Jurkat, Clone E6-1 (cell line): ENCODE measurements around the gene MFF.
"Not testable (repeated sequence)": the region's sequence is repeated elsewhere in the genome, so short reads cannot be mapped to it uniquely, and the experiment has no call there.

Experiments used
- DNase-seq: peaks from one replicate; pipeline ENCODE4 v3.0.0-alpha.2; 2011; ENCODE audit warnings: low read depth, low spot score
- H3K4me3 ChIP-seq: 2 replicates; pipeline ENCODE4 v1.5.1; 2011; ENCODE audit warnings: mild to moderate bottlenecking, low read length, control low read depth, moderate library complexity

MFF gene

DNA sequence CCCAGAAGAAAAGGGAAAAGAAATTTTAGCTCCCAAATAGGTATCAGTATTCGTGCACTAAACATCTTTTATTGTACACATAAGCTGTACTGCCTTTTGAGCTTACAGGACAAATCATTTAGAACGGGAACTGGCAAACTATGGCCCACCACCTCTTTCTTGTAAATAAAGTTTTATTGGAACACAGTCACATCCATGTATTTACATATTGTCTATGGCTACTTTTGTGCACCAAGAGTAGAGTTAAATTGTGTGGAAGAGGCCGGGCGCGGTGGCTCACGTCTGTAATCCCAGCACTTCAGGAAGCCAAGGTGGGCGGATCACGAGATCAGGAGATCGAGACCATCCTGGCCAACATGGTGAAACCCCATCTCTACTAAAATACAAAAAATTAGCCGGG, 48.3 kb downstream of the MFF start:
- H3K4me3 ChIP-seq: no peak overlapping the region
- DNase-seq: no peak

DNA sequence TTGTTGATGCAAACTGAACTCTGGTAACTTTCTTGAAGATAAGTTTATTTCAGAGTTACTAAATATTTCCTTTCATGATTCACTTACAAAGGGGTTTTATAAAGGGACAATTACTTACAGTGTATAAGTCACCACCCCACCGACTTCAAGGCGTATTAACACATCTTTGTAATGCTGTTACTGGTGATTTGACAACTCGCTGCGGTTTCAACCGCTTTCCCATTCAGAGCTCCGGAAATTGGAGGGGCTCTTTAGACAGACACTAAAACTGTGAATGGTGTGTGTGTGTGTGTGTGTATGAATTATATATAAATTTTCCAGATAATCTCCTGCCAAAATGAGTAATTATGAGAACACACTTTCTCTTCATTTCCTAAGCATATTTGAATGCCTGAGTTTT, 49.1 kb downstream of the MFF start:
- peak; percentile 86 for DNase-seq
- no peak overlapping the region for H3K4me3 ChIP-seq

DNA sequence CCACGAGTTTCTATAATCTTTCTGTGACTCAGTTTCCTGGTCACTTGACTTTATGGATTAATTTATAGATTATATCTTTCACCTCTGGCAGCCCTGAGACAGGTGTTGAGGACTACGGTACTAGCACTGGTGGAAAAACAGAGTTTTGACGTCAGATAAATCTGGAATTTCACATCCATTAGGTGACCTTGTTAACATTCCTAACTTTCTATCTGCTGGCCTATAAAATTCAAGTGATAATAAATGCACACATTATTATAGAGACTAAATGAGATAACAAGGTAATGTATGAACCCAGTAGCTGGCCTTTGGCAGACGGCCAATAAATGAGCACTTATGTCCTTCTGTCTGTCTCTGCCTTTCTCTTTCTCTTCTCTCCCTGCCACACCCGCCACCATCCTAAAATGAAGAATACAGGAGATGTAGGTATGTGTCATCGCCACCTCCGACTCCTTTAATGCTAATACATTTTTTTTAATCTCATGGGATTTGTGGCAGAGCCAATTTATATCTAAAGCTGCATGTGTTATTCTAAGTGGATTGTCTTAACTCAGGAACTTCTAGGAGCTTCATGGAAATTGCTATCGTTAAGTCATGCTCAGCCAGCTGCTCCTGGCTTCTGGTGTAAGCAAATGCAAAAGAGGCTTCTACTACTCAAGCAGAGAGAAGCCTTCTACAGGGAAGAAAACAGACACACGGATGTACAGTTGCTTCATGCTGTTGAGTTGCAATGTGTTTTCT, 51.8 kb downstream of the MFF start:
- no peak overlapping the region for H3K4me3 ChIP-seq
- no peak for DNase-seq

DNA sequence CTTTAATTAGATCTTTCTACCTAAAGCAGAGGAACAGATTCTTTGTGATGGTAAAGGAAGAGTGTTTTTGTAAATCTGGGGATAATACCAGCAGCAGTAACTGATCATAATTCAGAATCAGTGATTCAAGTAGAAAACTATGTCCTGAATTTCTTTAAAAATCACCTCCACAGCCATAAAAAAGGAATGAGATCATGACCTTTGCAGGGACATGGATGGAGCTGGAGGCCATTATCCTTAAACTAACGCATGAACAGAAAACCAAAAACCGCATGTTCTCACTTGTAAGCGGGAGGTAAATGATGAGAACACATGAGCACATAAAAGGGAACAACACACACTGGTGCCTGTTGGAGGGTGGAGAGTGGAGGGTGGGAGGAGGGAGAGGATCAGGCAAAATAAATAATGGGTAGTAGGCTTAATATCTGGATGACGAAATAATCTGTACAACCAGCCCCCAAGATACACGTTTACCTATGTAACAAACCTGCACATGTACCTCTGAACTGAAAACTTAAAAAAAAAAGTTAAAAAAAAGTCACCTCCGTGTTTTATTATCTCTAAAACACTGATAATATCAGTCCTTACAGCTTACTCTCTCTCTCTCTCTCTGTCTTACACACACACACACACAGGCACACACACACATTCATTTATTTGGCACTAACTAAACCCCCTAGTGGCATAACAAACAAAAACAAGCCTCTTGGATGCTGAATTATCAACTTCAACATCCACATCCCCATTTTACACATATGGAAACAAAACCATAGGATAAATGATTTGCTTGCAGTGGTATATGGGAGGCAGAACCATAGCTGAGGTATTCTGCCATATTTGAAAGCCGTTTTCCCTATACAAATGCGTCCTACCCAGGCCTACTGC, 52.7 kb downstream of the MFF start:
- no peak overlapping the region for H3K4me3 ChIP-seq
- peak; percentile 42 for DNase-seq

DNA sequence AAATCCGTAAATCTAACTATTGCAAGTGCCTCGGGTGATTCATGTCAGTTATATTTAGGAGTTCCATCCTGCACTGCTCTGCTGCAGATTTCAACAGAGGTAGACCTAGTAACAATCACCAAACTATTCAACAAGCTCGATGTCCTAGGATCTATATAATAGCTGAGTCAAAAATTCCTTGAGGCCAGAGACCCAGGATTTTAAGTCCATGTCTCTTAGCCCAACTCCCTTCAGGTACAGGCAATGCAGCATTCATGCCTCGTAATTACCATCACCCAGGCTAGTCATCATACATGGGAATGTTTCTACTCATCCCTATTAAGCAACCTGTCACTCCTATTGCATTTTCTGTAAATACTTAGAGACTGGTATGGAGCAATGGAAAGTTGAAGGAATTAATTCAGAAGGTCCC, 53.3 kb downstream of the MFF start:
- DNase-seq: no peak
- H3K4me3 ChIP-seq: no peak overlapping the region

DNA sequence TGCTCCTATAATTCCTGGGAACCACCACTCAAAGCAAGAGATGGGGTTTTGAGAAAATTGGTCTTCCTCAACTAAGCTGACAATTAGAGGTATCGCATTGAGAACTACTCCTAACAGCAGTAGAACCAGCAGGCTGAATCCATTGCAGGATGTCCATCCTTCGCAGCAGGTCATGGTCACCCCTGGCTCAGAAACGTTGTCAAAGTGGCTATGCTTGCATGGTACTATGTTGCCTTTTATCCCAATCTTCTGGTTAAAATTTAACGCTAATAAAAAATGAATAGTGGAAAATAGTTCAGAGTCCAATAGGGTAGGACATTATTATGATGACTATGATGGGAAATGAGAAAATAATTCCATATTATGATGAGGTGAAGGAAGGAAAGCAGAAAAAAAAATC, 54.0 kb downstream of the MFF start, which contains the start of gene TM4SF20:
Gene TM4SF20 (minus strand): TSS at position 212 of the 400 bp plus-strand sequence. CDS start 38 bp downstream, at position 174.
- H3K4me3 ChIP-seq: no peak within 1 kb of the TSS
- DNase-seq: no peak

DNA sequence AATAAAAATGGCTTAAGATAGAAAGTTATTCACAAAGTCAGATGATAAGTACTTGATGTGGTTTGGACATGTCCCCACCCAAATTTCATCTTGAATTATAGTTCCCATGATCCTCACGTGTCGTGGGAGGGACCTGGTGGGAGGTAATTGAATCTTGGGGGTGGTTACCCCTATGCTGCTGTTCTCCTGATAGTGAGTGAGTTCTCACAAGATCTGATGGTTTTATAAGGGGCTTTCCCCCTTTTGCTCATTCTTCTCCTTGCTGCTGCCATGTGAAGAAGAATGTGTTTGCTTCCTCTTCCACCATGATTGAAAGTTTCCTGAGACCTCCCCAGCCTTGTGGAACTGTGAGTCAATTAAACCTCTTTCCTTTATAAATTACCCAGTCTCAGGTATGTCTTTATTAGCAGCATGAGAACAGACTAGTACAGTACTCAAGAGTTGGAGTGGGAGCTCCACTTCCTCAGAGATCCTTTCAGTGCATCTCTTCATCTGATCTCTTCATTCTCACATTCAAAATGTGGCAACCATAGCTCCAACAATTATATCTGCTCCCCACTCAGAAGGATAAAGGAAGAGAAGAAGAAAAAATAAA, 57.3 kb downstream of the MFF start:
- DNase-seq, H3K4me3 ChIP-seq: not testable (repeated sequence)

DNA sequence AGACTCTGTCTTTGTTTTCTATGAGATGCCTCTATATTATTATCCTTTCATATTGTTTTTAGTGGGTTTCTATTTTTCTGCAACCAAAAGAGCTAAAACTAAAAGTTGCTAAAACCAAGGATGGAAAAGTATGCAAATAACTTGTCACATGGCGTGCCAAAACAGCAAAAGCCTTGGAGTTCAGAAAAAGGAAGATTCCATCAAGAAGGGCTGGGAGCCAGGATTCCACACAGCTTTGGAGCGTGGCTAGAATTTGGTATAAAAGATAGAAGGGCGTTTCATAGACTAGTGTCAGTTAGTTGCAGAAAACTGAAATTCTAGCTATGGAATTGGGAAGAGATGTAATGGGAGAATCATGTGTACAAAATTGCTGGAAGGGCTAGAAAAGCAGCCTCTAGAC, 58.6 kb downstream of the MFF start:
- no peak for DNase-seq
- no peak overlapping the region for H3K4me3 ChIP-seq

DNA sequence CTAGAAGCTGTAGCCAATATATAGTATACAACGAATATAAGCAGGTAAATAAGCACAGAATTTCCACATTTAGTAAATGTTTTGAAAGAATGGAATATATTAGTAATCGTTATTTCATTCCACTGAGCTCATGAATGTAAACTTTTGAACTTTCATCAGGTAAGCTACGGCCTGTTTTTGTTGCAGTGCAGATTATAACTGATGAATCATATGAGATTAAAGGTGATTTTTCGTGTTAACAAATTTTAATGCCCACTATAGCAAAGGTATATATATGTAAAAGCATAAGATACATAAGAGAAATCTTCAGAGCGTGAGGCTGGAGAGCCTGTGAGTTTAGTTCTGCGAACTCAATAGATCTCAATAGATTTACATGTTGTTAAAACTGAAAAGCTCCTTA, 61.6 kb downstream of the MFF start:
- DNase-seq: no peak
- H3K4me3 ChIP-seq: no peak overlapping the region

DNA sequence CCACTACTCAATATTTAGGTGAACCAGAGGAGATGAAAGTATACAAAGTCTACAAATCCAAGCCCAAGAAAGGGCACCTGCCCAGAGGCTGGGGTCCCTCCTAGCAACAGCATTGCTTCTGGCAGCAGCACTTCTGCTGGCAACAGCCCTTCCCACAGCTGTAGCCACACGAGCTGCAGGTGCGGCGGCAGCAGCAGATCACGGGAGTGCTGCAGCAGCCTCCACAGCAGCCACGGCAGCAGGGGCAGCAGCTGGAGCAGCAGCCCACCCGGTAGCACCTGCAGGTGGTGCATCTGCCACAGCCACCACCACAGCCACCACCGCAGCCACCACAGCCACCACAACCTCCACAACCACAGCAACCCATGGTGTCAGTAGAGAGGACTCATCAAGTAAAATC, 62.5 kb downstream of the MFF start, which contains the start of gene SCYGR1:
Gene SCYGR1 (minus strand): TSS at position 367 of the 400 bp plus-strand sequence. CDS start 0 bp downstream, at position 367.
- not testable (repeated sequence) for DNase-seq, H3K4me3 ChIP-seq

DNA sequence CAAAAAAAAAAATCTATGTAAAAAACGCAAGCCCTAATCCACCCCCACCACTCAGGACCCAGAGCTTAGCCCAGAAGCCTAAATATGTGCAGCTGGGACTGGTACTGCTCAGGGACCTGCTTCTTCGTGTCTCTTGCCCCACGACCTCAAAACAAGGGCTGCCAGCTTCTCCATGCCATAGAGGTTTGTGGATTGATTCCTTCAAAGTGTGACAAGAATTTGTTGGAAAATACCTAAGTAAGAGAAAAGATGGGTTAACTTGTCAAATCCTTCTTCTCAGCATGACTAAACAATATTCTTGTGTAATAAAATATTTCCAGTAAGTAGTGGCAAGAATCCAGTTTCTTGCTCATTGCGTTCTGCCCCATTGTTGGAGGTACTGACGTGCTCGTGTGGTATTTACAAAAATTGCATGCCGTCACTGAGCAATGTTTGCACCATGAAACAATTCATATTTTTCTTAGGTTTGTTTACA, 63.5 kb downstream of the MFF start:
- no peak for DNase-seq

DNA sequence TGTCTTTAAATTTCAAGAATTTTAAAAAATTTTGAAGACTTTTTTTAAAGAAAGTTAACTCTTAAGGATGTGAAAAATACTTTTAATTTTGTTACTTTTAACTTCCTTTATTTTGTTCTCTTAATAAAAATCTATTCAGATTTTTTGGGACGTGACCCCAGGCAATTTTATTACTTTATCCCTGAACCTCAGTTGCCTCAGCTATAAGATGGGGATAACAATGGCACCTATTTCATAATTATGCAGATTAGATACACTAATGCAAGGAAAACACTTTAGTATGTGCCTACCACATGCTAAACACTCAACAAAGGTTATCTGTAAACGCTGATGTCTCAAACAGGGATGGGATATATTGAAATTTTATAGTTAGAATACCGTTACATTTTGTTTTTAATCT, 64.2 kb downstream of the MFF start:
- H3K4me3 ChIP-seq: no peak overlapping the region
- no peak for DNase-seq

More for the DNA sequence above, 63.5 kb downstream of the MFF start:
- H3K4me3 ChIP-seq: no peak overlapping the region

DNA sequence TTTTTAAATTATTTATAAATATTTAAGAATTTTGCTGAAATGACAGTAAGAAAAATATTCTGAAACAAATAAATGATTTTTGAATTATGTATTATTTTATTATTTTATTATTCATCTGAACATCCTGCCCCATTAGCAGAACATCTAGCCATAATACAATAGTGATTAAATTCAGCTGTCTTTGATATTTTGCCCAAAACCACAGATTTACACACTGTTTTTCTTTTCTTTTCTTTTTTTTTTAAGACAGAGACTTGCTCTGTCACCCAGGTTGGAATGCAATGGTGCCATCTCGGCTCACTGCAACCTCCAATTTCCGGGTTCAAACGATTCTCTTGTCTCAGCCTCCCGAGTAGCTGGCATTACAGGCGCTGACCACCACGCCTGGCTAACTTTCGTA, 64.6 kb downstream of the MFF start:
- no peak overlapping the region for H3K4me3 ChIP-seq
- DNase-seq: no peak

DNA sequence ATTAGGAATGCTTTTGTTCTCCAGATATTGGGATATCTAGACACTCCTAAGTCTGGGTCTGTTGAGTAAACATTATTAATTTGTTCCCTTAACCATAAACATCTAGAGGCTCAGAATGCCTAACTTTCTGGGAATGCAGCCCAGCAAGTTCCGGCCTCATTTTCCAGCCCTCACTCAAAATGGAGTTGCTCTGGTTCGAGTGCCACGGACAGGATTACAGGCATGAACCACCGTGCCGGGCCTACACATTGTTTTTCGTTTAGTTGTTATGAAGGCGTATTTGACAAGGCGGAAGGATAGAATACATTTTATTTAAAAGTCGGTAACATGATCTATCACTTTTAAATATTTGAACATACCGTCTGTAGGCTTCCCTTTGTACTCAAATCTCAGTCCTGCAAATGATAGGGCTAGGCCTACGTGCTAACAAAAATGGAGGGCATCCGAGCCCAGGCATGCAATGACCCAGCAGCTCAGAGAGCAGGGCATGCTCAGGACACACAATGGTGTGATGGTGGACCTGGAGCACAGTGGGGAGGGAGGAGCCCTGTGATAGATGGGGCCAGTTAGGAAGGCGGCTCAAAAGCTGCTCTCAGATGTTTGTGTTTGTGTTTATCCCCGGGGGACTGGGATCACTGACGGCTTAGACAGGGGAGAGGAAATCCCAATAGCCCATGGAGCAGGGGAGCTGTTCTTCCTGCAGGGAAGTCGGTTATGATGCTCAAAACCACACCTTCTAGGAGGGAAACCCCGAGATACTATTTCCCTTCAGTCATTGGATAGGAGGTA, 65.6 kb downstream of the MFF start:
- H3K4me3 ChIP-seq: no peak overlapping the region
- DNase-seq: no peak

DNA sequence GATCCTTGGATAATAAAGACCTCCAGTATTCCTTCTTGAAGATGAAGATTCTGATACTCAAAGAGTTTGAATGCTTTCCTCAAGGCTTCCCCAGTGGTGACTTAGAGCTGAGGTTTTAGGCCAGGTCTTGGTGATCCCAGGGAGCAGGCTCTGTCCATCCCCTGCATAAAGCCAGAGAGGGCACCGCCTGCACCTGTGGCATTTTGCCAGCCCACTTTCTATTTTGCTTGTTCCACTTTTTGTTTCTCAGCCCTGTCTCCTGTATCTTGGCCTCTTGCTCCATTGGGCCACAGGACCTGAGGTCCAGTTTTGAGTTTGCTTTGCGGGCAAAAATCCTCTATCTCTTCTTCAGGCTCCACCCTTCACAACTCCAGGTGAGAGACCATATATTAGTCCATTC, 69.3 kb downstream of the MFF start:
- no peak for DNase-seq

DNA sequence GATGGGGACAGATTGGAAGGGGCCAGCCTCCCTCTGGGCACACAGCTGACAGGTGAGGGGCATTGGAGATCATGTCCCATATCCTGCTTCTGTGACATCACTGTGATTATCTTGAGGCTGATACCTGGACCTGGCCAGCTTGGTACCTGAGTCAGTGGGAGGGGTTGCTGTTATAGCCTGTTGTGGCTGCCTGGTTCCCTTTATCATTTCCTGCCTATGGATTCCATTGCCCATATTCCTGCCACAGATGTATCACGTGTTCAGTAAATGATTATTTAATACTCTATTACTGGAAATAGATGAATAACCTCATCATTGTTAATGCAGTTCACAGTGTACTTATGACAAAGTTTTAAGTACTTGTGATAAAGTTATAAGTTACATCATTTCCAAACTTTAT, 70.5 kb downstream of the MFF start:
- no peak overlapping the region for H3K4me3 ChIP-seq
- no peak for DNase-seq

More for the DNA sequence above, 69.3 kb downstream of the MFF start:
- no peak overlapping the region for H3K4me3 ChIP-seq

DNA sequence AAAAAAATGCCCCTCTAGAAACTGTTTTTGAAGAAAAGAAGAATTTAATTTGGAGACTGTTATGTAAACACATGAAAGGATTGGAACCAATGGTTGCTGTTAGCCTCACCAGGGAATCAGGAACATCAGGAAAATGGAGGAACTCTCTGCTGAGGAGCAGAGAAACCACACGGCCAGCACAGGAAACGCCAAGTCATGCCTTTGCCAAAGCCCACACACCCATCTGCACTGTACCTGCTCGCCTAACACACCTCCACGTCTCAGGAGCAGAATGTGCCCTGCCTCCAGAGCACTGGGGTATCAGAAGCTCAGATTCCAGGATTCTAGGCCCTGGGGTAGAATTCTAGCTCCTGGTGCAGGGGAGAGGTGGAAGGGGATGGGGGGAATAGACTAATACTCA, 72.5 kb downstream of the MFF start:
- DNase-seq: no peak
- no peak overlapping the region for H3K4me3 ChIP-seq

DNA sequence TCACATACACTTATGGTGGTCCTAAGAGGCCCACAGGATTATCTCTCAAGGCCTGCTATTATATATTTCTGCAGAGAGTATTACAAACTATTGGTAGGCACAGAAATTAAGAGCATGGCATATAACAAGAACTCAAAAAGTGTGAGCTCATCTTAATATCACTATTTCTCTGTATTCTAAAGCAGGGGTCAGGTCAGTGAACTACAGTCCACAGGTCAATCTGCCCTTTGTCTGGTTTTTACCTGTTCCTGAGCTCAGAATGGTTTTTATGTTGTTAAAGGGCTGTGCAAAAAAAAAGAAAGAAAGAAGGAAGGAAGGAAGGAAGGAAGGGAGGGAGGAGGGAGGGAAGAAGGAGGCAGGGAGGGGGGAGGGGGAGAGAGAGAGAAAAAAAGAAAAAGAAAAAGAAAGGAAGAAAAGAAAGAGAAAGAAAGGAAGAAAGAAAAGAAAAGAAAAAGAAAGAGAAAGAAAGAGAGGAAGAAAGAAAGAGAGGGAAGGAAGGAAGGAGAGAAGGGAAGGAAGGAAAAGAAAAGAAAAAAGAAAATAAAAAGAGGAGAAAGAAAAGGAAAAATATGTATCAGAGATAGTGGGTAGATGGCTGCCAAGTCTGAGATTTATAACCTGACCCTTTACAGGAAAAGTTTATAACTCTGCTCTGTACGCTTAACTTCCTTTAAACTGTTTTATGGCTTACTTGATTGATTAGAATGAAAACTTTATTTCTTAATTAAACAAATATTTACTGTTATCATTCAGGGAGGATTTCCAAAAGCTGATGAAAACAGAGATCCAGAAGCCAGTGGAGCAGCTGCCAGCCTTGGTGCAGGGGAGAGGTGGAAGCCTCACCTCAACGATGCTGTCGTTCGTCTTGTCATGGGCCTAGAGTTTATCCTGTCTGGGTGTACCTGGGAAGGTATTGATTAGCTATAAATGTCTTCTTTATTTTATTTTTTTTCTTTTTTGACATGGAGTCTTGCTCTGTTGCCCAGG, 73.9 kb downstream of the MFF start:
- no peak for DNase-seq
- H3K4me3 ChIP-seq: no peak overlapping the region
